ENCODE measurements around the gene ABCG8.
A peak's percentile ranks its signal among the peaks of the same experiment; 100 is the strongest.

GRCh38 chr2:43798300-43798699 is 40.5 kb upstream of the ABCG8 start:
- TF ChIP-seq CTCF (conservative IDR thresholded peaks at IDR 0.05 in 1 of 2, IDR thresholded peaks at IDR 0.05 in 1 of 2; ENCODE audit: extremely low read depth in 1 of 2, insufficient read depth in 1 of 2, low read depth in 1 of 2, low read length in 2 of 2): peak; percentile 26 to 33
- TF ChIP-seq EZH2 (IDR thresholded peaks at IDR 0.05; ENCODE audit: borderline replicate concordance, low read length): no peak
